ENCODE results near the gene NOSTRIN. TPM values are rescaled to one million over a fixed set of nuclear protein-coding genes. Genes with fewer than 3 reads are reported as not detected.

Gene NOSTRIN
- total RNA-seq (not detected), polyA plus RNA-seq (not detected)

GRCh38 chr2:168801961-168802858 lies at the start of gene NOSTRIN:
NOSTRIN (plus strand) TSS chr2:168802637; CDS start chr2:168802647, 10 bp downstream.
- ChIA-PET CTCF (no interaction called here), POLR2A (no interaction called here)

GRCh38 chr2:168753765-168754329 lies 48.6 kb upstream of the NOSTRIN start:
- H3K9me3 Mint-ChIP-seq, result no peaks in the 10 kb centered on the region
- Histone ChIP-seq H3K4me1 (ENCODE audit: insufficient read depth, low read length) (peaks cover 98% of the 10 kb centered on the region), H3K27ac (ENCODE audit: low read depth, low read length) (no peak overlapping the region), H3K36me3 (ENCODE audit: insufficient read depth, low read length) (no peaks in the 10 kb centered on the region), H3K9me3 (ENCODE audit: low read length) (no peaks in the 10 kb centered on the region), H3K4me3 (ENCODE audit: low read length) (no peak overlapping the region), H3K27me3 (ENCODE audit: insufficient read depth, low read length, poor library complexity, severe bottlenecking) (no peaks in the 10 kb centered on the region)
- DNase-seq, result no peak
- CTCF ChIA-PET, result interaction anchor here (0.9 kb wide), 1 partner anchor 407 kb away, joined by 5 read pairs; no protein-coding TSS in a partner anchor
- H3K4me3 Mint-ChIP-seq, result no peak overlapping the region
- POLR2A ChIA-PET, result no interaction called here
- H3K36me3 Mint-ChIP-seq, result peaks cover 0 to 8% (median 0%) of the 10 kb centered on the region in 3 donors
- peak overlapping the region in 5 of 8 donors; percentile 21 to 92 (median 58) for H3K27ac Mint-ChIP-seq
- no peaks in the 10 kb centered on the region for H3K27me3 Mint-ChIP-seq
- H3K4me1 Mint-ChIP-seq, result peaks cover 94 to 100% (median 97%) of the 10 kb centered on the region in 3 donors

More at GRCh38 chr2:168801961-168802858, at the start of gene NOSTRIN:
- no peak within 1 kb of the TSS for H3K27ac Mint-ChIP-seq
- peaks cover 3 to 11% of the 10 kb centered on the region in 2 donors for H3K27me3 Mint-ChIP-seq
- Histone ChIP-seq H3K4me1 (ENCODE audit: insufficient read depth, low read length) (no peaks in the 10 kb centered on the region), H3K9me3 (ENCODE audit: low read length) (no peaks in the 10 kb centered on the region), H3K27me3 (ENCODE audit: insufficient read depth, low read length, poor library complexity, severe bottlenecking) (no peaks in the 10 kb centered on the region), H3K36me3 (ENCODE audit: insufficient read depth, low read length) (no peaks in the 10 kb centered on the region), H3K27ac (ENCODE audit: low read depth, low read length) (peak within 1 kb of the TSS; percentile 55), H3K4me3 (ENCODE audit: low read length) (no peak within 1 kb of the TSS)
- no peaks in the 10 kb centered on the region for H3K9me3 Mint-ChIP-seq
- no peaks in the 10 kb centered on the region for H3K4me1 Mint-ChIP-seq
- no peaks in the 10 kb centered on the region for H3K36me3 Mint-ChIP-seq
- DNase-seq, result no peak
- H3K4me3 Mint-ChIP-seq, result no peak within 1 kb of the TSS

GRCh38 chr2:168757223-168757622 lies 45.2 kb upstream of the NOSTRIN start:
- peaks cover 0 to 4% (median 0%) of the 10 kb centered on the region in 3 donors for H3K36me3 Mint-ChIP-seq
- H3K27ac ChIP-seq (ENCODE audit: low read depth, low read length), result no peak overlapping the region
- H3K27me3 Mint-ChIP-seq, result no peaks in the 10 kb centered on the region
- ChIA-PET POLR2A (no interaction called here), CTCF (interaction anchor here (0.7 to 1.3 kb wide), 4 partner anchors 8 to 410 kb away, joined by 3 to 8 read pairs (median 4); no protein-coding TSS in a partner anchor)
- H3K36me3 ChIP-seq (ENCODE audit: insufficient read depth, low read length), result no peaks in the 10 kb centered on the region
- no peaks in the 10 kb centered on the region for H3K9me3 ChIP-seq (ENCODE audit: low read length)
- no peak for DNase-seq
- H3K9me3 Mint-ChIP-seq, result no peaks in the 10 kb centered on the region
- H3K27ac Mint-ChIP-seq, result peak overlapping the region; percentile 1 to 93 (median 60)
- H3K4me1 Mint-ChIP-seq, result peaks cover 65 to 70% (median 68%) of the 10 kb centered on the region in 3 donors
- peak overlapping the region in 6 of 7 donors; percentile 22 to 76 (median 40) for H3K4me3 Mint-ChIP-seq
- peaks cover 65% of the 10 kb centered on the region for H3K4me1 ChIP-seq (ENCODE audit: insufficient read depth, low read length)
- no peak overlapping the region for H3K4me3 ChIP-seq (ENCODE audit: low read length)
- H3K27me3 ChIP-seq (ENCODE audit: insufficient read depth, low read length, poor library complexity, severe bottlenecking), result no peaks in the 10 kb centered on the region

- Mint-ChIP-seq H3K27me3 (no peaks in the 10 kb centered on the region), H3K36me3 (no peaks in the 10 kb centered on the region), H3K9me3 (no peaks in the 10 kb centered on the region), H3K27ac (peak overlapping the region in 1 of 8 donors; percentile 2), H3K4me3 (no peak overlapping the region), H3K4me1 (peaks cover 46 to 50% (median 49%) of the 10 kb centered on the region in 3 donors)
- H3K9me3 ChIP-seq (ENCODE audit: low read length), result no peaks in the 10 kb centered on the region
- H3K4me1 ChIP-seq (ENCODE audit: insufficient read depth, low read length), result peaks cover 45% of the 10 kb centered on the region
- H3K27me3 ChIP-seq (ENCODE audit: insufficient read depth, low read length, poor library complexity, severe bottlenecking), result no peaks in the 10 kb centered on the region
- ChIA-PET POLR2A (no interaction called here), CTCF (interaction anchor here (0.7 to 2.6 kb wide), 3 partner anchors 9 to 415 kb away, joined by 3 to 20 read pairs (median 3); no protein-coding TSS in a partner anchor)
- no peaks in the 10 kb centered on the region for H3K36me3 ChIP-seq (ENCODE audit: insufficient read depth, low read length)
- H3K27ac ChIP-seq (ENCODE audit: low read depth, low read length), result no peak overlapping the region
- no peak overlapping the region for H3K4me3 ChIP-seq (ENCODE audit: low read length)
- peak in 2 of 5 donors; percentile 38 to 43 for DNase-seq
Observed at GRCh38 chr2:168758970-168759820, 43.2 kb upstream of the NOSTRIN start.

- no peak overlapping the region for H3K27ac ChIP-seq (ENCODE audit: low read depth, low read length)
- no peak for DNase-seq
- H3K27ac Mint-ChIP-seq, result no peak overlapping the region
- CTCF ChIA-PET, result no interaction called here
- H3K4me3 Mint-ChIP-seq, result no peak overlapping the region
- no peaks in the 10 kb centered on the region for H3K9me3 ChIP-seq (ENCODE audit: low read length)
- POLR2A ChIA-PET, result no interaction called here
- H3K4me3 ChIP-seq (ENCODE audit: low read length), result no peak overlapping the region
- H3K36me3 ChIP-seq (ENCODE audit: insufficient read depth, low read length), result no peaks in the 10 kb centered on the region
- H3K4me1 Mint-ChIP-seq, result no peaks in the 10 kb centered on the region
- H3K9me3 Mint-ChIP-seq, result no peaks in the 10 kb centered on the region
- H3K36me3 Mint-ChIP-seq, result peaks cover 0 to 11% (median 10%) of the 10 kb centered on the region in 3 donors
- H3K27me3 ChIP-seq (ENCODE audit: insufficient read depth, low read length, poor library complexity, severe bottlenecking), result no peaks in the 10 kb centered on the region
- H3K27me3 Mint-ChIP-seq, result no peaks in the 10 kb centered on the region
- H3K4me1 ChIP-seq (ENCODE audit: insufficient read depth, low read length), result no peaks in the 10 kb centered on the region
Observed at GRCh38 chr2:168765401-168765800, 37.0 kb upstream of the NOSTRIN start.

GRCh38 chr2:168766600-168766999 lies 35.8 kb upstream of the NOSTRIN start:
- H3K36me3 ChIP-seq (ENCODE audit: insufficient read depth, low read length), result no peaks in the 10 kb centered on the region
- H3K27ac Mint-ChIP-seq, result no peak overlapping the region
- H3K27me3 Mint-ChIP-seq, result no peaks in the 10 kb centered on the region
- H3K9me3 Mint-ChIP-seq, result no peaks in the 10 kb centered on the region
- no peak overlapping the region for H3K27ac ChIP-seq (ENCODE audit: low read depth, low read length)
- H3K9me3 ChIP-seq (ENCODE audit: low read length), result no peaks in the 10 kb centered on the region
- POLR2A ChIA-PET, result no interaction called here
- CTCF ChIA-PET, result interaction anchor here (1.2 kb wide), 1 partner anchor 9 kb away, joined by 4 read pairs; no protein-coding TSS in a partner anchor
- no peak for DNase-seq
- H3K36me3 Mint-ChIP-seq, result peaks cover 0 to 11% (median 10%) of the 10 kb centered on the region in 3 donors
- H3K4me3 Mint-ChIP-seq, result no peak overlapping the region
- H3K4me1 Mint-ChIP-seq, result no peaks in the 10 kb centered on the region
- no peaks in the 10 kb centered on the region for H3K4me1 ChIP-seq (ENCODE audit: insufficient read depth, low read length)
- no peak overlapping the region for H3K4me3 ChIP-seq (ENCODE audit: low read length)
- no peaks in the 10 kb centered on the region for H3K27me3 ChIP-seq (ENCODE audit: insufficient read depth, low read length, poor library complexity, severe bottlenecking)

- Histone ChIP-seq H3K27ac (ENCODE audit: low read depth, low read length) (no peak overlapping the region), H3K36me3 (ENCODE audit: insufficient read depth, low read length) (no peaks in the 10 kb centered on the region), H3K4me3 (ENCODE audit: low read length) (no peak overlapping the region), H3K9me3 (ENCODE audit: low read length) (no peaks in the 10 kb centered on the region), H3K4me1 (ENCODE audit: insufficient read depth, low read length) (no peaks in the 10 kb centered on the region), H3K27me3 (ENCODE audit: insufficient read depth, low read length, poor library complexity, severe bottlenecking) (no peaks in the 10 kb centered on the region)
- no peak overlapping the region for H3K4me3 Mint-ChIP-seq
- peak overlapping the region in 1 of 8 donors; percentile 49 for H3K27ac Mint-ChIP-seq
- ChIA-PET CTCF (interaction anchor here (1.2 kb wide), 1 partner anchor 9 kb away, joined by 4 read pairs; no protein-coding TSS in a partner anchor), POLR2A (no interaction called here)
- no peak for DNase-seq
- H3K27me3 Mint-ChIP-seq, result no peaks in the 10 kb centered on the region
- no peaks in the 10 kb centered on the region for H3K9me3 Mint-ChIP-seq
- peaks cover 0 to 11% (median 10%) of the 10 kb centered on the region in 3 donors for H3K36me3 Mint-ChIP-seq
- H3K4me1 Mint-ChIP-seq, result no peaks in the 10 kb centered on the region
Observed at GRCh38 chr2:168767258-168767657, 35.2 kb upstream of the NOSTRIN start.
